Thoracic aorta (tissue), 2 donors: ENCODE data around the gene ANO3. TPM values are rescaled to one million over a fixed set of nuclear protein-coding genes. Genes with fewer than 3 reads are reported as not detected.

Experiments
- ATAC-seq: fragments of 150-250 bp; one replicate; pipeline ENCODE4 v1.8.0; 2017; ENCODE audit warnings: low read depth; ENCODE audit not compliant: insufficient number of reproducible peaks, low FRiP score
- DNase-seq: peaks from one replicate; pipeline ENCODE4 v3.0.0-alpha.2; 2020; ENCODE audit warnings: low spot score
- H3K27ac ChIP-seq, 2 donors: fragments of 200-600 bp; sonication (generic); 1 replicate in 1 of 2; 2 replicates in 1 of 2; pipeline ENCODE4 v1.5.1; 2016; ENCODE audit warnings: mild to moderate bottlenecking in 2 of 2, moderate library complexity in 2 of 2
- H3K27me3 ChIP-seq: fragments of 200-600 bp; sonication (generic); replicated peaks from 2 replicates; pipeline ENCODE4 v1.6.0; 2016; ENCODE audit warnings: mild to moderate bottlenecking; ENCODE audit not compliant: insufficient read depth
- H3K36me3 ChIP-seq: fragments of 200-600 bp; sonication (generic); one replicate; pipeline ENCODE4 v1.5.1; 2016
- H3K4me1 ChIP-seq, 2 donors: fragments of 200-600 bp; sonication (generic); 1 replicate in 1 of 2; 2 replicates in 1 of 2; pipeline versions ENCODE4 v1.5.1 to v1.6.0; 2016; ENCODE audit warnings: low read depth in 2 of 2, mild to moderate bottlenecking in 1 of 2; ENCODE audit not compliant: control insufficient read depth in 1 of 2
- H3K4me3 ChIP-seq: fragments of 200-600 bp; sonication (generic); 2 replicates; pipeline ENCODE4 v1.5.1; 2016; ENCODE audit warnings: mild to moderate bottlenecking
- H3K9me3 ChIP-seq: fragments of 200-600 bp; sonication (generic); 2 replicates; pipeline ENCODE4 v1.5.1; 2016
- CTCF ChIP-seq: fragments of 200-600 bp; sonication (generic); IDR thresholded peaks from one replicate; pipeline ENCODE4 v1.5.1; 2019; ENCODE audit warnings: antibody characterized with exemption
- total RNA-seq, 2 donors: library from RNA; depleted of rRNA; stranded (reverse); fragments of >200 nt; gene quantifications; one replicate each; pipeline versions ENCODE4 v1.1.0 to v1.2.3, GENCODE V29; 2016

Gene ANO3
- total RNA-seq, 2 donors from 2014 or later = 0.71 to 13.4 TPM

- Histone ChIP-seq H3K27me3 (no peaks in the 10 kb centered on the region), H3K4me3 (no peak overlapping the region), H3K9me3 (no peaks in the 10 kb centered on the region), H3K27ac (no peak overlapping the region), H3K4me1 (peaks cover 0 to 4% of the 10 kb centered on the region in 2 donors), H3K36me3 (no peaks in the 10 kb centered on the region)
- ATAC-seq = no peak
- no peak for DNase-seq
- no peak for TF ChIP-seq CTCF
These were observed 380.6 kb downstream of the ANO3 start for GRCh38 chr11:26712497-26712896.

Other genes starting within 250 kb of the ANO3 start
- under 1 TPM in 1 of 2 donors, not detected in 1; 0.54 TPM for gene MUC15, start 240.1 kb downstream of the ANO3 start, total RNA-seq